GM23338 (cell line): ENCODE measurements around the gene MOB2.

Experiments used
- CTCF ChIP-seq, 2 experiments: fragments of 200-600 bp in 1 of 2; sonication (generic) in 1 of 2; conservative IDR thresholded peaks; 2 replicates each; pipeline versions ENCODE4 v1.5.1 to v1.6.1; 2016 to 2017; ENCODE audit warnings: antibody characterized with exemption in 2 of 2, low read depth in 2 of 2, mild to moderate bottlenecking in 2 of 2, moderate library complexity in 1 of 2
- REST ChIP-seq: IDR thresholded peaks from one replicate; pipeline ENCODE4 v1.6.1; 2018; ENCODE audit warnings: antibody characterized with exemption; ENCODE audit not compliant: unreplicated experiment

- TF ChIP-seq CTCF (conservative IDR thresholded peaks at IDR 0.05; ENCODE audit: low read depth in 2 of 2) (no peak), REST (no peak)
Observed at GRCh38 chr11:1520209-1520662, 33.7 kb upstream of the MOB2 start.
